B cell (primary cell): ENCODE results near the gene STEAP4.

Experiments
- CTCF ChIP-seq: fragments of 200-600 bp; IDR thresholded peaks from one replicate; pipeline ENCODE4 v1.8.0; 2022; ENCODE audit warnings: antibody characterized with exemption, mild to moderate bottlenecking
- EZH2 ChIP-seq: IDR thresholded peaks from 2 replicates; pipeline ENCODE4 v1.6.1; 2012; ENCODE audit warnings: borderline replicate concordance, low read depth, mild to moderate bottlenecking, moderate library complexity, low read length; ENCODE audit not compliant: insufficient read depth, poor library complexity, severe bottlenecking

DNA sequence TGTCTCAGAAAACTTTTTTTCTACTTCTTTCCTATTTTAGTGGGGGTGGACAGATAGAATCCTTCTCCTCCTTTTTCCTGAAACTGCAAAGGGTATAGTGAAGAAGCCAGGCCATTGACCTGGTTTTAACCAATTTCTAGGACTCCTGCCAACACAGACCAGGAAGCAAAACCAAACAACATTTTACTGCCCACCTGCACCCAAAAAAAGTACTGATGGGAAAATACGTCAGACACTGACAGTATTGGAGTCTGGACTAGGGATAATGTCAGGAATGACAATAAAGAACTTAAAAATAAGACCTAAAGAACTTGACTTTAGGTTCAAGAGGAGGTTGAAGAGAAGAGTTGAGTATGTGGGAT is 5.0 kb upstream of the STEAP4 start:
- TF ChIP-seq EZH2 (no peak), CTCF (no peak)
